HG03039 (cell line): ENCODE measurements around the gene ZNF446.

ENCODE experiments used
- ATAC-seq: cut with Tn5 transposase; IDR thresholded peaks from one replicate; pipeline ENCODE4 v1.9.1; 2021; ENCODE audit warnings: mild to moderate bottlenecking, moderate library complexity; ENCODE audit not compliant: unreplicated experiment

The ZNF446 gene

GRCh38 chr19:58520257-58520599, 44.1 kb downstream of the ZNF446 start:
- ATAC-seq: no peak

- ATAC-seq: no peak
Observed at GRCh38 chr19:58521651-58522050, 45.5 kb downstream of the ZNF446 start.

GRCh38 chr19:58522709-58523108, 46.6 kb downstream of the ZNF446 start:
- no peak for ATAC-seq

GRCh38 chr19:58529405-58529804, 53.3 kb downstream of the ZNF446 start:
- ATAC-seq: no peak
